ENCODE measurements around the gene C11orf68. TPM values are rescaled to one million over a fixed set of nuclear protein-coding genes. Genes with fewer than 3 reads are reported as not detected.

The C11orf68 gene
- total and polyA plus RNA-seq, 9 of the 15 experiments (the other 6 are each of a cell fraction or from before 2014, with no cell fraction given) = 3.6 to 35.9 (median 12.8) TPM

GRCh38 chr11:65903068-65903481 lies 15.8 kb downstream of the C11orf68 start (continued):
- TF ChIP-seq AFF1 (IDR thresholded peaks at IDR 0.05; ENCODE audit: low read depth in 1 of 2, partially characterized antibody in 2 of 2) (no peak), ZNF668 (CRISPR knock-in tag; IDR thresholded peaks at IDR 0.05) (0 out of 2 replicates have a peak, but pooled peaks have one; percentile 17), SETDB1 (IDR thresholded peaks at IDR 0.05; ENCODE audit: low read length) (no peak), MNT (conservative IDR thresholded peaks at IDR 0.05) (0 out of 4 replicates have a peak, but pooled peaks of 1 of the 2 experiments have one; percentile 8), TSHZ1 (CRISPR knock-in tag; IDR thresholded peaks at IDR 0.05) (no peak), ZNF146 (CRISPR knock-in tag; IDR thresholded peaks at IDR 0.05; ENCODE audit: unreplicated experiment) (no peak), ZNF253 (CRISPR knock-in tag; conservative IDR thresholded peaks at IDR 0.05) (no peak), SAFB (IDR thresholded peaks at IDR 0.05; ENCODE audit: borderline replicate concordance, low read depth, low read length) (no peak), GABPB1 (CRISPR knock-in tag; IDR thresholded peaks at IDR 0.05) (no peak), CREB5 (CRISPR knock-in tag; IDR thresholded peaks at IDR 0.05) (no peak), THRA (IDR thresholded peaks at IDR 0.05) (no peak), SMARCE1 (IDR thresholded peaks at IDR 0.05) (peak; percentile 66; the same call in 1 of the 2 replicates), MXD1 (CRISPR knock-in tag; IDR thresholded peaks at IDR 0.05; ENCODE audit: borderline replicate concordance, poor library complexity, severe bottlenecking) (no peak), TOE1 (IDR thresholded peaks at IDR 0.05; ENCODE audit: borderline replicate concordance) (no peak), TOE1 (CRISPR knock-in tag; IDR thresholded peaks at IDR 0.05; ENCODE audit: borderline replicate concordance, low read depth) (no peak)
